DLD1 (cell line): ENCODE measurements around the gene MBD5.

Experiments used
- in situ Hi-C: cut with HindIII; loops from 2 replicates; pipeline ENCODE4 v1.10.0; 2017; ENCODE audit warnings: low sequenced_read_pairs

The MBD5 gene

DNA sequence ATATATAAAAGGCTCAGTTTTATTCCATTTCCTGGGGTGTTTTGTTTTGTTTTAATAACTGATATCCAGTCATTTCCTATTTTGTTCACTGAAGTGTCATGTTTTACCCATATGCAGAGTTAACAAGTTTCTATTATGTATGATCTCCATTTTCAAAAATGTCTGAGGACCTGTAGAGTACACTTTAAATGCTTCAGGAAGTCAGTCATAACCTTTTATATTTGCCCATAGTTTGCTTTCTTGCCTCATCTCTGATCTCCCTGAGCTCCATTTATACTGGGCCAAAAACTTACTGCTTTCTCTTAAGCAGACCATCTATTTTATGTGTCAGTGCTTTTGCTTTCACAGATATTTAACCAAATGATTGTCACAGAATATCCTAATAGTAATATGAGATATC lies 278.7 kb downstream of the MBD5 start:
- in situ Hi-C loops = no loop called here

DNA sequence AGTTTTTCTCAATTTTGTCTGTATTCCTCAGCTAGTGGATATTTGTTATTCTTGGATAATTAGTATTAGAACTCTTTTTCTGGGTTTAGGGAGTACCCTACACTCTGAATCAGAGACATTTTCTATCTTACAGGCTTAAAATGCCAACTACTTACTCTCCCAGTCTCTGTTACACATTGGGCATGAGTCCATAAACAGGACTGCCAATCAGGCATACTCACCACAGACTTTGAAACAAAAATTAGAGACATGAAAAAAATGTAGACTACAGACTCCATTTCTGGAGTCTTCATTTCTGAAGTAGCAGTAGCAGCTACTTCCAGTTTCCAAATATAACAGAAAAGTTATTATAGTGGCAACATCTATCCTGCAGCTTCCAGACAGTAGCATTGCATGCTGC lies 279.7 kb downstream of the MBD5 start:
- in situ Hi-C loops = no loop called here

DNA sequence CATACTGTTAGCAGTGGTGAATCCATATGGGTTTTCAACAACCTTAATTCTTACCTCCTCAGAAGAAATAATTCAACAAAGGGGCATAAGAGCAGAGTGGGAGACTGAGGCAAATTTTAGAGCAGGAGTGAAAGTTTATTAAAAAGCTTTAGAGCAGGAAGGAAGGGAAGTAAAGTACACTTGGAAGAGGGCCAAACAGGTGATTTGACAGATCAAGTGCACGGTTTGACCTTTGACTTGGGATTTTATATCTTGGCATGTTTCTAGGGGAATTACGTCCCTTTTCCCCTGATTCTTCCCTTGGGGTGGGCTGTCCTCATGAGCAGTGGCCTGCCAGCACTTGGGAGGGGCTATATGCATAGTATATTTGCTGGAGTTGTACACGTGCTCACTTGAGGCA lies 280.5 kb downstream of the MBD5 start:
- in situ Hi-C loops = no loop called here

DNA sequence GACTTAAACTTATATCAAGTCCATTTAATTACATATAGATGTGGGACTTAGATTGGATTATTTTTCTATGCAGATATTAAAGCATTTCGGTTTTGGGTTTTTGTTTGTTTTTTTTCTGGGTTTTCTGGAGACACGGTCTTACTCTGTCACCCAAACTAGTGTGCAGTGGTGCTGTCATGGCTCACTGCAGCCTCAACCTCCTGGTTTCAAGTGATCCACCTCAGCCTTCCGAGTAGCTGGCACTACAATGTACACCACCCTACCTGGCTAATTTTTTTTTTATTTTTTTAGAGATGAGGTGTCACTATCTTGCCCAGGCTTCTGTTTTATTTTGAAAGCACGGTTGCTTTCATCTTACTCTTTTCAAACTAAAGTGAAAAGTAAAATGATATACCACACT lies 281.6 kb downstream of the MBD5 start:
- in situ Hi-C loops = no loop called here

DNA sequence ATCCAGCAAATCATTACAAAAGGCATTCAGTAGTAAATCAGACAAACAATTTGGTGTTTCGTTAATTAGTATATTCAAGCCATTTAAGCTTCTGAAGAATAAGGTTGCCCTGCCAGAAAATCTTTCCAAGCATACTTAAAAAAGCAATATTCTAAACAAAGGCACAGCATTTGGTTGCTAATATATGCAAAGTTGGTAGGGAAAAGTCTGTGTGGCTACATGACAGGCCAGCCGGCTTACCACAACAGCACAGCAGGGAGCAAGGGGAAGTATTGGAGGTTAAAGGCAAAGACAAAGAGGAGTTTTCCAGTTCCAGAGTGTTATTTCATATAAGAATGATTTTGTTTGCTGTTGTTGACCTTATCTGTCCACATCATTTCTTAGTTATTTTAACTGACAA lies 282.3 kb downstream of the MBD5 start:
- in situ Hi-C loops = no loop called here

DNA sequence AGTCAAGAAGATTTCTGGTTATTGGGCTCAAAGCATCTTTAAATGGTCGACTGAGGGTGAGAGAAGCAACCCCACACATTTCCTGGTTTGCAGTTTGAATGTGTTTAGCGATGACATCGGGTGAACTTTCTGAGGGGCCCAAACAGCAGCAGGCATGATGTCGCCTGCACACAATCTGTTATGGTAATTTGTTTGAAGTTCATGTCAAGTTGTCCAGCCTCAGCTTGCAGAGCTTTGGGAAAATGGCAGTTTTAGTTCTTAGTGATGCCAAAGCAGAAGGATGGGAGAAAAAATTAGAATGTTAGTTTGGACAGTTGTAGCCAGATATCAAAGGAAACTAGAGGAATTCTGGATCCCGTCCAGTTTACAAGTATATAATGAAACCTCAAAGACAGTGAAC lies 284.6 kb downstream of the MBD5 start:
- in situ Hi-C loops = no loop called here

DNA sequence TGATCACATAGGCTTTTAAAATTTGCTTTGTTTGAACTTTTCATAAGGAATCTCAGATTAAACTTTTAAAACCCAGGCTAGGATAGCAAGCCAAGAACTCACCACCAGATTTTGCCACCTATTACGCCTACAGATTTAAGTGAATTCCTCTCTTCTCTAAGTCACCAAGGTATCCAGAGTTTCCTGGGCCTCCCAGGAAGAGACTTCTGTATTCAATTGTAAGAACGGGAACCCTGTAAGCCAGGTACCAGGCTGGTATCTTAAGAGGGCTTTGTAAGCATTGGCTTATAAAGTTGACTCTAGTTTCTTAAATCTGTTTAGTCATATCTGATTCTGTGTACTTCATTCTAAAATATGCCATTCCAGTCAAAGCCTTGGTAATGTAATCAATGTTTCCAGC lies 285.1 kb downstream of the MBD5 start:
- in situ Hi-C loops = no loop called here

DNA sequence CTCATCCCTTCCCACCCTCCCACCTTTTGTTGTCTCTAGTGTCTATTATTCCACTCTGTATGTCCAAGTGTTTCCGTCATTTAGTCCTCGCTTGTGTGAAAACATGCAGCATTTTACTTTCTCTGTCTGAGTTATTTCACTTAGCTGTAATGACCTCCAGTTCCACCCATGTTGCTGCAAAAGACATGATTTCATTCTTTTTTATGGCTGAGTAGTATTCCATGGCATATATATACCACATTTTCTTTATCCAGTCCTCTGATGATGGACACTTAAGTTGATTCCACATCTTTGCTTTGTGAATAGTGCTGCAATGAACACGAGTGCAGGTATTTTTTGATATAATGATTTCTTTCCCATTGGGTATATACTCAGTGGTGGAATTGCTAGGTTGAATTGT lies 296.7 kb downstream of the MBD5 start:
- in situ Hi-C loops = no loop called here

DNA sequence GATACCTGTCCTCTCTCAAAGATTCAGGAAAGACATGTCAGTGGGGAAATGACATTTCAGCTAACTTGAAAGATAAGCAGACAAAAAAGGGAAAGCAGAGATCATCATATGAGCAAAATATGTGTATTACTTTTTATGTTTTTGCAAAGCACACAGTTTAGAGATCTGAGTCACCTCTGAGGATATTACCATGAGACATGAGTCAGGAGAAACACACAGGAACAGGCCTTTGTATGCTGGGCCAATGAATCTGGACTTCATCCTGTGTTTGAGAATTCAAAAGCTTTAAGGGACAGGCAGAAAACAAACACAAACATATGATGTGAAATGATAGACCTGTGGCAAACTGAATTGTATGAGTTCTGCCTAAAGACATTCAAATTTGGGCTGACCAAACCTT lies 317.6 kb downstream of the MBD5 start:
- in situ Hi-C loops = no loop called here

DNA sequence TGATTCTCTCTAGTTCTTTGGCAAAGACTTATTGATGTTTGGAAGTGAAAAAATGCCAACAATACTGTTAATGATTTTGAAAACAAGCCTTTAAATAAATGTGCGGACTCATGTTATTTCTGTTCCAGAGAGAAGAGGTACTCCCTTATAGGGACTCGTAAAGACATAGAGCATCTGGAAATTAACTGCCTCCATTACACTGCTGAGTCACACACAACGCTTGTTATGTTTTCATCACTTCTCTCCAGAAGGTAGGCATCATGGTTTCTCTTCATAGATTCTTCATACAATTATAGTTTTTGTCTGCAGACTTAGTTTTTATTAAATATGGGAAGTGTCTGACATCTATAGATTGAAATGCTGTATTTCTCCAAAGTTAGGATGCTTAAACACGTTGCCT lies 321.2 kb downstream of the MBD5 start:
- in situ Hi-C loops = no loop called here

DNA sequence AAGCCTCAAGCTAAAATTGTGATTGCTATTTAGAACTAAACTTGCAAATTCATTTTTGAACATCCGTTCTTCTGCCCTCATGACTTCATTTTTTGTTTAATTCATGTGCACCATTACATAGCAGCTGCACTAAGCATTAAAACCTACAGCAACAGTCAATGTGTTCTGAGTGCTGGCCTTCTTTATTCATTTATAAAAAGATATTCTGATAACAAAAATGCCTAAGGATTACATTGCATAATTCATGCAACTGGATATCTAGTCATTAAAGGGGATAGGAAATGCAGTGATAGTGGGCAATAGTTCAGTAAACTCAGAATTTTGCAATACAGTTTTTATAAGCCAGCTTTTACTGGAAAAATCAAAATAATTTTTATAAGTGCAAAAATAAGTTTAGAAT lies 329.3 kb downstream of the MBD5 start:
- in situ Hi-C loops = no loop called here

DNA sequence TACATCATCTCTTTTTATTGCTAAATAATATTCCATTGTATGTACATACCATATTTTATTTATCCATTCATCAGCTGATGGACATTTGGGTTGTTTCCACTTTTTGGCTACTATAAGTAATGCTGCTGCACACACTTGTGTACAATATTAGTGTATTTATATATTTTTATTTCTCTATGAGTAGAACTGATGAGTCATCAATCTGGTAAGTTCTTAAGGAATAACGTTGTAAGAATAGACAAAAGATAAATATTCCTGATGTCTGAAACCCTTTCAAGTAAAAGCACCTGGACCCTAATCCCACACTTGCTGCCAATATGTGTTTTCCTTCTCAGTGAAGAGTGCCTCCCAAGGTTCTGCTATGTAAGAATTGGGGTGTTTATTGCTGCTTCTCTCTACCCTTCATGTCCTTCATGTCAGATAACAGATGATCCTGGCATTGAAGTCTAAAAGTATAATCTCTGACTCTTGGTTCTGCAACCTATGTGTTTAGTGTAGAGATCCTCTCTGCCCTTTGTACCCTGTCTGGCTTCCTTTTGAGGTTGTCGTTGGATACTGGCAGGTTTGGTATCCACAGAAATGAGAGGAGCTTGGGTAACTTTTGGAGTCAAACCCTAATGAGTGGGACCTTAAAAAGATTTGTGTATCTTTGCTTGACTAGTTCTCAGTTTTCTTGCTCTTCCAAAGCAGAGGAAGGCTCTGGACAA lies 330.7 kb downstream of the MBD5 start:
- in situ Hi-C loops = no loop called here

DNA sequence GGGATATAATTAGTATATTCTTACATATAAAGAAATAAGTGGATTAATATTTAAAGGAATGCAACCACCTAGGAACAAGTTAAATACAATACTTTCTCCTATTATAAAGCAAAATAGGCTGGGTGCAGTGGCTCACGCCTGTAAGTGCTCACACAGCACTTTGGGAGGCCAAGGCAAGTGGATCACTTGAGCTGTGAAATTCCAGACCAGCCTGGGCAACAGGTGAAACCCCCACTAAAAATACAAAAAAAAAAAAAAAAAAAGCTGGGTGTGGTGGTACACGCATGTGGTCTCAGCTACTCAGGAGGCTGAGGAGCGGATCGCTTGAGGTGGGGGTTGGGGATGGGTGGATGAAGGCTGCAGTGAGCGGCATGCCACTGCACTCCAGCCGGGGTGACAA lies 337.5 kb downstream of the MBD5 start:
- in situ Hi-C loops = no loop called here

DNA sequence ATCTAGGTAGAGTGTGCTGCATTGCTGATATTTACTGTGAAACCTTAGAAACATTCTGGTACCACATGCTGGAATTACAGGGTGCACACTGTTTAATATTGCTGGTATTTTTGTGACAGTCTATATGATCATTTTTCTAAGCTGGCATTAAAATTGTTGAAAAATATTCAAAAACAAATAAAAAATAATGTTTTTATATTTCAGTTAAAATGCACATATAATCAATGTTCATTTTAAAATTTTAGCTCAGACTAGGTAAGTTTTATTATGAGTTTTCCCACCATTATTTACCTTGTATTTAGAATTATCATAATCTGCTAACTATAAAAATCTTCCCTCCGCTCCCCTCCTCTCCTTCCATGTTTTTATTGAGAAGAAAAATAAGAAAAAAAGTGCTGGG lies 339.8 kb downstream of the MBD5 start:
- in situ Hi-C loops = no loop called here

DNA sequence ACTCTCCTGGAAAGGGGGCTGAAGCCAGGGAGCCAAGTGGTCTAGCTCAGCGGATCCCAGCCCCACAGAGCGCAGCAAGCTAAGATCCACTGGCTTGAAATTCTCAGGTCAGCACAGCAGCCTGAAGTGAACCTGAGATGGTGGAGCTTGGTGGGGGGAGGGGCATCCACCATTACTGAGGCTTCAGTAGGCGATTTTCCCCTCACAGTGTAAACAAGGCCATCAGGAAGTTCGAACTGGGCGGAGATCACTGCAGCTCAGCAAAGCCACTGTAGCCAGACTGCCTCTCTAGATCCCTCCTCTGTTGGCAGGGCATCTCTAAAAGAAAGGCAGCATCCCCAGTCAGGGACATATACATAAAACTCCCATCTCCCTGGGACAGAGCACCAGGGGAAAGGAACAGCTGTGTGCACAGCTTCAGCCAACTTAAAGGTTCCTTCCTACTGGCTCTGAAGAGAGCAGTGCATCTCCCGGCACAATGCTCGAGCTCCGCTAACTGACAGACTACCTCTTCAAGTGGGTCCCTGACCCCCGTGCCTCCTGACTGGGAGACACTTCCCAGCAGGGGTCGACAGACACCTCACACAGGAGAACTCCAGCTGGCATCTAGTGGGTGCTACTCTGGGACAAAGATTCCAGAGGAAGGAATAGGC lies 341.4 kb downstream of the MBD5 start:
- in situ Hi-C loops = no loop called here

DNA sequence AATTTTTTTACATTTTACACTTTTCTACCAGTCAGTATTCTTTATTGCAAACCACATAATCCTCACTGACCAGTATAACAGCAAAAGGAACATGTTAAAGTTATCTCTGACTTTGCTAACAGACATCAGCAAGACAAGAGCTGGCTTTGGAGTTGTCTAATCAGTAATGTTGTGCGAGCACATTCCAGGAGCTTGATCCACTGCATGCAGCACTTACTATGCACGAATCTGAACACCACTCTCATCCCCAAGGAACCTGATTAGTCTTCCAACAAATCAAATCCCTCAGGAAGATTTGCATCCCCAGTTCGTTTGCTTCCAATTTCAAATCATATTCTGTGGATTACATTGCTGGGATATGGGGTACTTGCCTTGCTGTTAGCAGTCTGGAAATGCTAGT lies 354.3 kb downstream of the MBD5 start:
- in situ Hi-C loops = no loop called here

DNA sequence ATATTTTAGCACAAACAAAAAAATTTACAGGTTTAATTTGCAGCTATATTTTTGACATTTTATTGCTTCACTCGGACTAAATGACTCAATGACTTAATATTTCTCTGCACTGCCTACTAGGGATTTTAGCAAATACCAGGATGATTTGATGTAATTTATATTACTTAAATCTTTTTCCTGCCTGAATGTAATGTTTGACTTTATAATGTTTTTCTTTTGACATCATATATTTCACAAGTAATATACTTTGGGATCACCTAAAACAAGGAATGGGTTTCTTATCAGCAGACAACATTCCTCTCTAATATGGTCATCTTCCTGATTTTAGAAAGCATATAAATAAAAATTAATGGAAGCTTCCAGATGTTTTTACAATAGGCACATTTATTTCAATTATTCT lies 370.4 kb downstream of the MBD5 start:
- in situ Hi-C loops = no loop called here

DNA sequence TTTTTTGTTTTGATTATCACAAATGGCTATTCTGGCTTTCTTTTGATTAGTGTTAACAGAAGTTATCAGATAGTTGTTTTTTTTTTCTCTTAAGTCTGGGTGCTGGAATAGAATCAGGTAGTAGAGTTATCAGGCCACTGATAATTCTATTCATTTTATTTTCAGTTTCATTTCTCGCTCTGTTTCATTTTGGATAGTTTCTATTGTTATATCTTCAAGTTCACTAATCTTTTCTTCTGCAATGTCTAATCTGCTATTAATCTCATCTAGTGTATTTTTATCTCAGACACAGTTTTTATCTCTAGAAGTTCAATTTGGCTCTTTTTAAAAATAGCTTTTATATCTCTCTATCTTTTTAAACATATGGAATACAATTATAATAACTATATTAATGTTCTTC lies 381.9 kb downstream of the MBD5 start:
- in situ Hi-C loops = no loop called here

DNA sequence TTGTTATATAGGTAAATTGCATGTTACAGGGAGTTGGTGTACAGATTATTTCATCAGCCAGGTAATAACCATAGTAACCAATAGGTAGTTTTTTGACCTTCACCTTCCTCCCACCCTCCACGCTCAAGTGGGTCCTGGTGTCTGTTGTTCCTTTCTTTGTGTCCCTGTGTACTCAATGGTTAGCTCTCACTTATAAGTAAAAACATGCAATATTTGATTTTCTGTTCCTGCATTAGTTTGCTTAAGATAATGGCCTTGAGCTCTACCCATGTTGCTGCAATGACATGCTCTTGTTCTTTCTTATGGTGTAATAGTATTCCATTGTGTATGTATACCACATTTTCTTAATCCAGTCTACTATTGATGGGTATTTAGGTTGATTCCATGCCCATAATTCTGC lies 390.0 kb downstream of the MBD5 start:
- in situ Hi-C loops = no loop called here

DNA sequence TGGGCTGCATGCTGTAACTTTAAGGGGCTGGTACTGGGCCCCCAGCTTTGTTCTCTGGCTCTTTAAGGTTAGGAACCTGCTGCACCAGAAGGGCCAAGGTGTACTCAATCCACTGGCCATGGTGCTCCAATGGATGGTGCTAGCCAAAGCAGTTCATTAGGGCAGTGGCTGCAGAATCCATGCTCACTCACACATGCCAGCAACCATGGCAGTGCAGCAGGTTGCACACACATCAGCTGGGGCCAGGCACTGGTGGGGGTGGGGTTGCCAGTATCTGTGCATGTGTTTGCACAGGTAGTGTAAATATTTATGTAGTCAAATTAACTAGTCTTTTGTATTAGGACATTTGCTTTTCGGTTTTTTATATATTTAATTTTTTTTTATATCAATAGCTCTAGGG lies 395.4 kb downstream of the MBD5 start:
- in situ Hi-C loops = no loop called here

DNA sequence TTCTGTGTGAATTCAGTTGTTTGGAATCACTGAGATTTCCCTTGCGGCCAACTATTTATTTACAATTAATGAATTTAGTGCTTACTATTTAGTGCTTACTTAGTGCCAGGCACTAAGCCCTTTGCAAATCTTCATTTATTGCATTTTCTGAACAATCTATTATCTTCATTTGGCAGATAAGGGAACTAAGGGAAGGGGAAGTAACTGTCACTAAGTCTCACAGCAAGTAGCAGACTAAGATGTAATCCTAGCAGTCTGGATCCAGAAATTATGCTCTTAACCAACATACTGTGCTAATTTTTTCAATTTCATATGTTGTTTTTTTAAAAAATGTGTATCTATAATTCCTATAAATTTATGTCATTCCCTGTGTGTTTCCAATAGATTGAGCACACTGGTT lies 409.2 kb downstream of the MBD5 start:
- in situ Hi-C loops = no loop called here

DNA sequence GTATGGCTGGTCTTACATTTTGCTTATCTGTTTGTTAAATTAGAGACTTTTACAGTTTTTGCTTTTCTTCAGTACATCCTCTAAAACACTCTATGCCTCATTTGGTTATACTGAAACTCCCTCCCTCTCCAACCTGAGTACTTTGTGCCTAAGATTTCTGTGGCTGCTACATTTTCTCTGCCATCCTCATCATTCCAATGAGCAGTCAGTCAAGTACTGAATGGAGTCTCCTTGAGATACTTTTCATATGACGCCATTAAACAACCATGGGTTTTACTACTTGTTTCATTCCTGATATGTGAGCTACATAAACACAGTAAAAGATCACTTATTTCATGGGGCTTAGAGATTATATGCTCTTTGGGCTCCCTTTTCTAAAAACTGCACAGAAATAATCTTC lies 427.0 kb downstream of the MBD5 start:
- in situ Hi-C loops = no loop called here

DNA sequence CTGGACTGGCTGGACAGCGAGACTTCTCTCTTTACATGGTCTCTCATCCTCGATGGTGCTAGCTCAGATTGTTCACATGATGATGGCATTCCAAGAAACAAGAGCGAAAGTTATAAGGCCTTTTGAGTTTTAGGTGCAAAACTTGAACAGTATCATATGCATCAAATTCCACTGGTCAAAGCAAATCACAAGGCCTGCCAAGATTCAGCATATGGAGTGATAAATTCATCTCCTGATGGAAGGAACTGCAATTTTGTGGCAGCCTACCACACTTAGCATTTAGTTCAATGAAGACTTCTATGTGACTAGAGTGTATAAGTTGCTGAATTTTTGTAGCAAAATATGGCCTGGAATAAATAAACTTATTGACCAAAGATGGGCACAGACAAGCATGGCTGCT lies 429.6 kb downstream of the MBD5 start:
- in situ Hi-C loops = no loop called here
